Measurements from ENCODE around the gene PDE8B.

- TF ChIP-seq CTCF (IDR thresholded peaks at IDR 0.05; ENCODE audit: low read depth, low read length) (no peak), EZH2phosphoT487 (IDR thresholded peaks at IDR 0.05; ENCODE audit: low read depth) (no peak)
Measured at GRCh38 chr5:77305222-77305846, 94.9 kb downstream of the PDE8B start.
